ENCODE results near the gene ABI3BP.

The ABI3BP gene

DNA sequence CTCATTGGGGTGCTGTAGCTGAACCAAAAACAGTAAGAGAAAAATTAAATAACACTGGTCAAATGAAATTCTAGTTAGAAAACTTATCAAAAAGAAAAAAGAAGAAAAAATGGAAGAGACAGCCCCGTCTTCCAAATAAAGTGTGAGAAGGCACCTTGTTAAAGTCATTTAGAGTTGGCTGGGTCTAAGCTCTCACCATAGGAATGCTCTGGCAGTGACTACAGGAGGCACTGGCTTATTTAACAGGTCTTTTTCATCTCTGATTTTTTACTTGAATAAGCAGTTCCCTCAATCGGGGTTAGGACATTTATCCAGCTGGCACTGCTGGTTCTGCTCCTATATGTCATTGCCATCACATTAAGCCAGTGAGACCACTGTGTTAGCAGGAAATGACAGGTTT lies 1.6 kb upstream of the ABI3BP start:
- Mint-ChIP-seq H3K36me3 (ENCODE audit: low read depth) (no peaks in the 10 kb centered on the region), H3K9me3 (no peaks in the 10 kb centered on the region), H3K4me1 (peaks cover 16% of the 10 kb centered on the region), H3K4me3 (no peak overlapping the region), H3K27me3 (ENCODE audit: low read depth) (no peaks in the 10 kb centered on the region), H3K27ac (no peak overlapping the region)
- TF ChIP-seq, protein P1, sequence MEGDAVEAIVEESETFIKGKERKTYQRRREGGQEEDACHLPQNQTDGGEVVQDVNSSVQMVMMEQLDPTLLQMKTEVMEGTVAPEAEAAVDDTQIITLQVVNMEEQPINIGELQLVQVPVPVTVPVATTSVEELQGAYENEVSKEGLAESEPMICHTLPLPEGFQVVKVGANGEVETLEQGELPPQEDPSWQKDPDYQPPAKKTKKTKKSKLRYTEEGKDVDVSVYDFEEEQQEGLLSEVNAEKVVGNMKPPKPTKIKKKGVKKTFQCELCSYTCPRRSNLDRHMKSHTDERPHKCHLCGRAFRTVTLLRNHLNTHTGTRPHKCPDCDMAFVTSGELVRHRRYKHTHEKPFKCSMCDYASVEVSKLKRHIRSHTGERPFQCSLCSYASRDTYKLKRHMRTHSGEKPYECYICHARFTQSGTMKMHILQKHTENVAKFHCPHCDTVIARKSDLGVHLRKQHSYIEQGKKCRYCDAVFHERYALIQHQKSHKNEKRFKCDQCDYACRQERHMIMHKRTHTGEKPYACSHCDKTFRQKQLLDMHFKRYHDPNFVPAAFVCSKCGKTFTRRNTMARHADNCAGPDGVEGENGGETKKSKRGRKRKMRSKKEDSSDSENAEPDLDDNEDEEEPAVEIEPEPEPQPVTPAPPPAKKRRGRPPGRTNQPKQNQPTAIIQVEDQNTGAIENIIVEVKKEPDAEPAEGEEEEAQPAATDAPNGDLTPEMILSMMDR (IDR thresholded peaks at IDR 0.05; ENCODE audit: unreplicated experiment in 3 of 3), result no peak

DNA sequence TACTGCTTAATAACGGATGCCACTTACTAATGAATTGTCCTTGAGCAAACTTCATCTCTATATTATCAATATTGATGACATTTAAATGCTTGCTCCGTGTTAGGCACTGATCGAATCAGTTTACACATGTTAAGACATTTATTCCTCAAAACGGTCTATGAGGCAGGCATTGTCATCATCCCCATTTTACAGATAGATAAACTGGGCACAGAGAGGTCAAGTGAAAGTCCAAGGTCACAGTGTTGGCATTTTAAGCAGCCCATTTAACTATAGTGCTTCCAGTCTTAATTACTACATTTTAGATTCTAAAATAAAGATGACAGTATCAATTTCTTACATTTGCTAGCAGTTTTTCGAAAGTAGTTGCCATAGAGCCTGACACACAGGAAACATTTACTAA lies 966 bp upstream of the ABI3BP start:
- TF ChIP-seq, protein P1 (IDR thresholded peaks at IDR 0.05; ENCODE audit: unreplicated experiment in 3 of 3), result no peak
- H3K27ac Mint-ChIP-seq, result peak overlapping the region in 2 of 3 experiments; percentile 23 to 97
- peak overlapping the region in 1 of 3 experiments; percentile 46 for H3K4me3 Mint-ChIP-seq
- H3K27me3 Mint-ChIP-seq (ENCODE audit: low read depth), result no peaks in the 10 kb centered on the region
- peaks cover 16% of the 10 kb centered on the region for H3K4me1 Mint-ChIP-seq
- H3K36me3 Mint-ChIP-seq (ENCODE audit: low read depth), result no peaks in the 10 kb centered on the region
- H3K9me3 Mint-ChIP-seq, result no peaks in the 10 kb centered on the region

DNA sequence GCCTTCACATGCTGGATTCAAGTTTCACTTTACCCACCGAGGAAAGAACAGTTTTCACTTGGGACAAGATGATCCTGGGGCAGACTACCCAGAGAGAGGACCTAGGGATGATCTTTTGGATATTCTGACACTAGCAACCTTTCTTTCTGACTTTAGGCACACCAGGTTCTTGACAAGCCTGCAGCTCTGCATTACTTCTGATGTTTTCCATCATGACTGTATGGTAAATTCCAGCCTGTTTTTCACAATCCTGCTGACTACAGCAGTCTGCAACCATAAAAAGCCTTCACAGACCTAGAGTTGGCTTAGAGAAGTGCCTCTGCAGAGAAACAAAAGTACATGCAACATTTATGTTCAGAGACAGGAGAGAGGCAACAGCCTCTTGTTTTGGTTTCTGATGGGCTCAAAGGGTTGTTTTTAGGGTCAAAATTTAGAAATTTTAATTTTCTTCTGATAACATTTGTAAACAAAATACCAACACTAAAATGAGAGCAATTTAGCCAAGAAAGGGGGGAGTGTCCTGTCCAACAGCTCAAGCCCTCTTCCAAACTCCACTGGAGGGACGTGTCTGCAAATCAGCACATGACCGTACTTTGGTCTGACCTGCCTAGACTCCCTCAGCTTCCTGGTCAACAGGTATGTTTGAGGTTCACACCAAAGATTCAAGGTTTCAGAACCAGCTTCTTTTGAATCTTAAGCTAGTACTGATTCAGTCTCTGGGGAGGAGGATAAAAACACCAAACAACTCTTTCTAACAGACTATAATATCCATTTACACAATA lies 799 bp downstream of the ABI3BP start:
- Mint-ChIP-seq H3K4me1 (peaks cover 16% of the 10 kb centered on the region), H3K4me3 (peak overlapping the region; percentile 64 to 89 (median 85)), H3K9me3 (no peaks in the 10 kb centered on the region), H3K36me3 (ENCODE audit: low read depth) (no peaks in the 10 kb centered on the region), H3K27me3 (ENCODE audit: low read depth) (peaks cover 3% of the 10 kb centered on the region), H3K27ac (peak overlapping the region; percentile 81 to 97 (median 87))
- TF ChIP-seq, protein P1 (IDR thresholded peaks at IDR 0.05; ENCODE audit: unreplicated experiment in 3 of 3), result no peak

DNA sequence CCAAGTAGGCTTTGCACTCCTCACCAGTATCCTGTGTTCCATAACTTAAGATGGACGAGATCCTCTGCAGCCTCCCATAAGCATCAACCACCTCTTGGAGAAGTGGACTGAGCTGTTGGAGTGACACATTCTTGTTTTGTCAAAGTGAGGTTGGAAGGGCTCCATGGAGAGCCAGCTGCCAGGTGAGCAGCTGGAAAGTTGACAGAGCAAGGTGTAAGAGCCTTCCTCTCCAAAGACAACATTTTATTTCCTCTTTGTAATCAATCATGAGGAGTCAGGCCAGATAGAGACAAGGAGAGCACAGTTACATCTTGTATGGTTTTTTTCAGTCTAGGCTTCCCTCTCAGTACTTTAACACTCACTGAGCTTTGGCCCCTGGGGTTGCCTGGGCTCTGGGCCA lies 5.1 kb downstream of the ABI3BP start:
- TF ChIP-seq, protein P1 (IDR thresholded peaks at IDR 0.05; ENCODE audit: unreplicated experiment in 3 of 3), result no peak
- H3K27me3 Mint-ChIP-seq (ENCODE audit: low read depth), result peaks cover 3% of the 10 kb centered on the region

DNA sequence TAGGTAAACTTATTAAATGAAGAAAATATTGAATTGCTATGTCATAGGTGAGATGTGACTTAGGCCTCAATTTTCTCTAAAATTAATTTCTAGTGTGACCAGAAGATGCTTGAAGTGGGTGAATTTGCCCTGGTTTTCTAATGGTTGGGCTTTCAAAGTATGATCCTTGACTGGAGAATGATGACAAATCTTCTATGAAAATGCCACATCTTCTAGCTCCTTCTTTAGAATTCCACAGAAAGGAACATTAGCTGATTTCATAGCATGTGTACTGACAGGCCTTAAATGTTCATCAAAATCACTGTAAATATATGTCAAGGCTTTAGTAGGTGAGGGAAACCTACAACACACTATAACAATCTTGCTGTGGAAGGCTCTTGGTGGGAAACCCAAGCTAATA lies 8.9 kb downstream of the ABI3BP start:
- Mint-ChIP-seq H3K27ac (peak overlapping the region in 1 of 3 experiments; percentile 58), H3K4me3 (no peak overlapping the region), H3K36me3 (ENCODE audit: low read depth) (no peaks in the 10 kb centered on the region), H3K9me3 (no peaks in the 10 kb centered on the region), H3K4me1 (peaks cover 19% of the 10 kb centered on the region), H3K27me3 (ENCODE audit: low read depth) (peaks cover 6% of the 10 kb centered on the region)
- TF ChIP-seq, protein P1 (IDR thresholded peaks at IDR 0.05; ENCODE audit: unreplicated experiment in 3 of 3), result no peak

More for the DNA sequence above, 5.1 kb downstream of the ABI3BP start:
- Mint-ChIP-seq H3K27ac (no peak overlapping the region), H3K9me3 (no peaks in the 10 kb centered on the region), H3K4me1 (peaks cover 11% of the 10 kb centered on the region), H3K4me3 (no peak overlapping the region), H3K36me3 (ENCODE audit: low read depth) (no peaks in the 10 kb centered on the region)

DNA sequence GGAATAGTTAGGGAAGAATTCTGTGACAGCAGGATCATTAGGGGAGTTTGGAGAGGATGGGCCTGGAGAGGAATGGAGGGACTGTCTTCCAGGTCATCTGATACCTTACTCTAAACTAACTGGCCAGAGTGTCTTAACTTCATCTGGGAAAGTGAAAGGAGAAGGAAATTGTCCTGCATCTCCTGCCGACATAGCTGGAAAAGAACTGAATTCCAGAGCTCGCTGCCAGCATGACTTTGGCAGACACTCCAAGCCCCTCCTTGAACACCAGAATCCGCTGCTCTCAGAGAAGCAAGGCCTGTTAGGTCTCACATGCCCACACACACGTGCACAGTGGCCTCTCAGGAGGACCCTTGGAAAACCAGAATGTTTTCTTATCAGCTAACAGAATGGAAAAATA lies 10.5 kb downstream of the ABI3BP start:
- Mint-ChIP-seq H3K4me3 (peak overlapping the region in 1 of 3 experiments; percentile 65), H3K27ac (peak overlapping the region in 2 of 3 experiments; percentile 89 to 100), H3K4me1 (peaks cover 19% of the 10 kb centered on the region), H3K9me3 (no peaks in the 10 kb centered on the region), H3K27me3 (ENCODE audit: low read depth) (peaks cover 3% of the 10 kb centered on the region), H3K36me3 (ENCODE audit: low read depth) (no peaks in the 10 kb centered on the region)
- TF ChIP-seq, protein P1 (IDR thresholded peaks at IDR 0.05; ENCODE audit: unreplicated experiment in 3 of 3), result no peak
